Activated CD4-positive, alpha-beta memory T cell treated with anti-CD3 and anti-CD28 coated beads, Interleukin-2, amount 10 ng/mL, durations not matched to agents 7 days and 5 days (primary cell): Measurements from ENCODE around the gene EMCN. TPM values are rescaled to one million over a fixed set of nuclear protein-coding genes. Genes with fewer than 3 reads are reported as not detected.
"Not testable (repeated sequence)": the region's sequence is repeated elsewhere in the genome, so short reads cannot be mapped to it uniquely, and the experiment has no call there.

Experiments used
- CTCF ChIA-PET: fragments of 350-600 bp; sonication (Branson Sonifier 250); formaldehyde crosslinking; loops from one replicate; lab custom pipeline; 2021; ENCODE audit warnings: antibody characterized with exemption, inconsistent platforms; lab: Charles Lee
- POLR2A ChIA-PET: fragments of 350-600 bp; sonication (Branson Sonifier 250); formaldehyde crosslinking; loops from one replicate; lab custom pipeline; 2021; ENCODE audit warnings: antibody characterized with exemption; lab: Charles Lee
- DNase-seq: peaks from one replicate; pipeline ENCODE4 v3.0.0-alpha.2; 2020
- H3K27ac Mint-ChIP-seq: one replicate; pipeline ENCODE4 v1.8.0; 2021; ENCODE audit warnings: mild to moderate bottlenecking, mixed read lengths
- H3K27me3 Mint-ChIP-seq: one replicate; pipeline ENCODE4 v1.8.0; 2021; ENCODE audit warnings: mixed read lengths
- H3K36me3 Mint-ChIP-seq: one replicate; pipeline ENCODE4 v1.8.0; 2021; ENCODE audit warnings: low read depth, mixed read lengths
- H3K4me1 Mint-ChIP-seq: one replicate; pipeline ENCODE4 v1.8.0; 2021; ENCODE audit warnings: mixed read lengths
- H3K4me3 Mint-ChIP-seq: one replicate; pipeline ENCODE4 v1.8.0; 2021; ENCODE audit warnings: mild to moderate bottlenecking, mixed read lengths
- H3K9me3 Mint-ChIP-seq: one replicate; pipeline ENCODE4 v1.8.0; 2021; ENCODE audit warnings: mixed read lengths
- total RNA-seq, 2 experiments: library from RNA; stranded (reverse); gene quantifications; one replicate each; pipeline ENCODE4 v1.2.3, GENCODE V29; 2021

EMCN gene
- total RNA-seq, 2 experiments from 2014 or later = not detected

- Mint-ChIP-seq H3K27me3 (peaks cover 8% of the 10 kb centered on the region), H3K9me3 (no peaks in the 10 kb centered on the region), H3K27ac (no peak overlapping the region), H3K4me1 (no peaks in the 10 kb centered on the region), H3K4me3 (no peak overlapping the region), H3K36me3 (no peaks in the 10 kb centered on the region)
- CTCF ChIA-PET = interaction anchor here (0.7 kb wide), 1 partner anchor 322 kb away, joined by 3 read pairs; no protein-coding TSS in a partner anchor
- POLR2A ChIA-PET = no interaction called here
- DNase-seq = no peak
Measured at GRCh38 chr4:100414016-100414790, 103.6 kb downstream of the EMCN start.

GRCh38 chr4:100391863-100392262 lies 126.0 kb downstream of the EMCN start:
- ChIA-PET POLR2A (no interaction called here), CTCF (no interaction called here)
- peaks cover 7% of the 10 kb centered on the region for H3K27me3 Mint-ChIP-seq

GRCh38 chr4:100391086-100391485 lies 126.7 kb downstream of the EMCN start:
- Mint-ChIP-seq H3K36me3 (no peaks in the 10 kb centered on the region), H3K4me3 (no peak overlapping the region), H3K9me3 (no peaks in the 10 kb centered on the region), H3K4me1 (peaks cover 1% of the 10 kb centered on the region), H3K27me3 (peaks cover 7% of the 10 kb centered on the region), H3K27ac (no peak overlapping the region)
- no peak for DNase-seq
- ChIA-PET POLR2A (no interaction called here), CTCF (no interaction called here)

More at GRCh38 chr4:100391863-100392262, 126.0 kb downstream of the EMCN start:
- Mint-ChIP-seq H3K36me3 (no peaks in the 10 kb centered on the region), H3K4me1 (peaks cover 1% of the 10 kb centered on the region), H3K27ac (no peak overlapping the region), H3K9me3 (no peaks in the 10 kb centered on the region), H3K4me3 (no peak overlapping the region)
- DNase-seq = no peak

GRCh38 chr4:100386270-100386669 lies 131.6 kb downstream of the EMCN start:
- POLR2A ChIA-PET = no interaction called here
- no peak overlapping the region for H3K4me3 Mint-ChIP-seq
- no peaks in the 10 kb centered on the region for H3K27me3 Mint-ChIP-seq
- DNase-seq = no peak
- H3K36me3 Mint-ChIP-seq = no peaks in the 10 kb centered on the region
- no peaks in the 10 kb centered on the region for H3K9me3 Mint-ChIP-seq
- H3K27ac Mint-ChIP-seq = no peak overlapping the region
- H3K4me1 Mint-ChIP-seq = no peaks in the 10 kb centered on the region
- CTCF ChIA-PET = no interaction called here

GRCh38 chr4:100380401-100380800 lies 137.4 kb downstream of the EMCN start:
- H3K4me1 Mint-ChIP-seq, H3K36me3 Mint-ChIP-seq, POLR2A ChIA-PET, DNase-seq, H3K27ac Mint-ChIP-seq, H3K4me3 Mint-ChIP-seq, H3K27me3 Mint-ChIP-seq, H3K9me3 Mint-ChIP-seq: not testable (repeated sequence)
- CTCF ChIA-PET = interaction anchor here (0.7 kb wide), 1 partner anchor 260 kb away, joined by 3 read pairs; no protein-coding TSS in a partner anchor

- Mint-ChIP-seq H3K4me1 (no peaks in the 10 kb centered on the region), H3K4me3 (no peak overlapping the region), H3K27me3 (peaks cover 5% of the 10 kb centered on the region), H3K9me3 (no peaks in the 10 kb centered on the region), H3K36me3 (no peaks in the 10 kb centered on the region), H3K27ac (no peak overlapping the region)
- POLR2A ChIA-PET = no interaction called here
- CTCF ChIA-PET = interaction anchor here (0.6 kb wide), 1 partner anchor 1191 kb away, joined by 3 read pairs; no protein-coding TSS in a partner anchor
- no peak for DNase-seq
Measured at GRCh38 chr4:100379583-100380105, 138.2 kb downstream of the EMCN start.

GRCh38 chr4:100372432-100372831 lies 145.4 kb downstream of the EMCN start:
- Mint-ChIP-seq H3K27ac (no peak overlapping the region), H3K4me3 (no peak overlapping the region), H3K36me3 (no peaks in the 10 kb centered on the region), H3K4me1 (no peaks in the 10 kb centered on the region), H3K9me3 (no peaks in the 10 kb centered on the region), H3K27me3 (no peaks in the 10 kb centered on the region)
- ChIA-PET CTCF (no interaction called here), POLR2A (no interaction called here)
- no peak for DNase-seq

- ChIA-PET CTCF (no interaction called here), POLR2A (no interaction called here)
- Mint-ChIP-seq H3K27ac (no peak overlapping the region), H3K4me1 (no peaks in the 10 kb centered on the region), H3K36me3 (no peaks in the 10 kb centered on the region), H3K9me3 (no peaks in the 10 kb centered on the region), H3K27me3 (peaks cover 4% of the 10 kb centered on the region), H3K4me3 (no peak overlapping the region)
- no peak for DNase-seq
Measured at GRCh38 chr4:100369871-100370270, 148.0 kb downstream of the EMCN start.

- H3K4me1 Mint-ChIP-seq = no peaks in the 10 kb centered on the region
- H3K27ac Mint-ChIP-seq = no peak overlapping the region
- peaks cover 4% of the 10 kb centered on the region for H3K27me3 Mint-ChIP-seq
- POLR2A ChIA-PET = no interaction called here
- no peaks in the 10 kb centered on the region for H3K9me3 Mint-ChIP-seq
- no peak overlapping the region for H3K4me3 Mint-ChIP-seq
- no peak for DNase-seq
- CTCF ChIA-PET = no interaction called here
- no peaks in the 10 kb centered on the region for H3K36me3 Mint-ChIP-seq
Measured at GRCh38 chr4:100367451-100367850, 150.4 kb downstream of the EMCN start.

- no peaks in the 10 kb centered on the region for H3K36me3 Mint-ChIP-seq
- no peaks in the 10 kb centered on the region for H3K4me1 Mint-ChIP-seq
- H3K4me3 Mint-ChIP-seq = no peak overlapping the region
- H3K9me3 Mint-ChIP-seq = no peaks in the 10 kb centered on the region
- H3K27me3 Mint-ChIP-seq = peaks cover 4% of the 10 kb centered on the region
- no peak for DNase-seq
- CTCF ChIA-PET = no interaction called here
- POLR2A ChIA-PET = no interaction called here
- no peak overlapping the region for H3K27ac Mint-ChIP-seq
Measured at GRCh38 chr4:100366213-100366612, 151.6 kb downstream of the EMCN start.

- DNase-seq = no peak
- peaks cover 2% of the 10 kb centered on the region for H3K9me3 Mint-ChIP-seq
- no peaks in the 10 kb centered on the region for H3K36me3 Mint-ChIP-seq
- ChIA-PET CTCF (interaction anchor here (1.1 kb wide), 1 partner anchor 269 kb away, joined by 3 read pairs; no protein-coding TSS in a partner anchor), POLR2A (no interaction called here)
- H3K27me3 Mint-ChIP-seq = peaks cover 5% of the 10 kb centered on the region
- no peaks in the 10 kb centered on the region for H3K4me1 Mint-ChIP-seq
- no peak overlapping the region for H3K27ac Mint-ChIP-seq
- H3K4me3 Mint-ChIP-seq = no peak overlapping the region
Measured at GRCh38 chr4:100362366-100362765, 155.5 kb downstream of the EMCN start.

GRCh38 chr4:100361336-100361735 lies 156.5 kb downstream of the EMCN start:
- DNase-seq = no peak
- CTCF ChIA-PET = interaction anchor here (1.5 kb wide), 1 partner anchor 268 kb away, joined by 3 read pairs; no protein-coding TSS in a partner anchor
- Mint-ChIP-seq H3K9me3 (peaks cover 4% of the 10 kb centered on the region), H3K27me3 (peaks cover 6% of the 10 kb centered on the region), H3K36me3 (no peaks in the 10 kb centered on the region), H3K4me3 (no peak overlapping the region), H3K4me1 (no peaks in the 10 kb centered on the region), H3K27ac (no peak overlapping the region)
- POLR2A ChIA-PET = no interaction called here

- H3K27ac Mint-ChIP-seq = no peak overlapping the region
- CTCF ChIA-PET = interaction anchor here (1.5 kb wide), 1 partner anchor 267 kb away, joined by 3 read pairs; no protein-coding TSS in a partner anchor
Measured at GRCh38 chr4:100360211-100360610, 157.6 kb downstream of the EMCN start.

More at GRCh38 chr4:100360211-100360610, 157.6 kb downstream of the EMCN start:
- Mint-ChIP-seq H3K9me3 (peaks cover 4% of the 10 kb centered on the region), H3K27me3 (peaks cover 5% of the 10 kb centered on the region), H3K4me1 (no peaks in the 10 kb centered on the region), H3K4me3 (no peak overlapping the region), H3K36me3 (no peaks in the 10 kb centered on the region)
- POLR2A ChIA-PET = no interaction called here
- DNase-seq = no peak
